HepG2 (cell line): Measurements from ENCODE around the gene HNRNPM. TPM values are rescaled to one million over a fixed set of nuclear protein-coding genes. Genes with fewer than 3 reads are reported as not detected.
A peak's percentile ranks its signal among the peaks of the same experiment; 100 is the strongest.

Source experiments
- ATF7-NPFF ChIP-seq: sonication (generic); formaldehyde crosslinking; IDR thresholded peaks from 2 replicates; pipeline ENCODE4 v1.8.1; 2023; ENCODE audit warnings: mild to moderate bottlenecking, low read depth, missing genetic modification reagents, moderate library complexity
- CCDC6 ChIP-seq: sonication (generic); formaldehyde crosslinking; IDR thresholded peaks from 2 replicates; pipeline ENCODE4 v1.8.1; 2022; ENCODE audit warnings: mild to moderate bottlenecking, missing genetic modification reagents, moderate library complexity
- CSRNP1 ChIP-seq: sonication (generic); formaldehyde crosslinking; IDR thresholded peaks from 2 replicates; pipeline ENCODE4 v1.8.1; 2023; ENCODE audit warnings: mild to moderate bottlenecking, missing genetic modification reagents
- HNF1B ChIP-seq: sonication (generic); formaldehyde crosslinking; IDR thresholded peaks from 2 replicates; pipeline ENCODE4 v1.5.1; 2020; ENCODE audit warnings: mild to moderate bottlenecking, moderate library complexity, missing genetic modification reagents
- KLF13 ChIP-seq: sonication (generic); formaldehyde crosslinking; IDR thresholded peaks from 2 replicates; pipeline ENCODE4 v1.4.0; 2020; ENCODE audit warnings: mild to moderate bottlenecking, missing genetic modification reagents
- MXD1 ChIP-seq: sonication (generic); formaldehyde crosslinking; IDR thresholded peaks from 2 replicates; pipeline ENCODE4 v1.4.0; 2020; ENCODE audit warnings: mild to moderate bottlenecking, missing genetic modification reagents
- NFAT5 ChIP-seq: sonication (generic); formaldehyde crosslinking; IDR thresholded peaks from 2 replicates; pipeline ENCODE4 v1.4.0; 2020; ENCODE audit warnings: missing genetic modification reagents
- PHF21A ChIP-seq: sonication (generic); formaldehyde crosslinking; IDR thresholded peaks from 2 replicates; pipeline ENCODE4 v1.5.0; 2020; ENCODE audit warnings: mild to moderate bottlenecking, missing genetic modification reagents
- SAP130 ChIP-seq: IDR thresholded peaks from 2 replicates; pipeline ENCODE4 v1.6.1; 2016; ENCODE audit warnings: low read depth
- SMARCC2 ChIP-seq: fragments of 450-650 bp; IDR thresholded peaks from 2 replicates; pipeline ENCODE4 v1.6.1; 2017; ENCODE audit warnings: antibody characterized with exemption, mild to moderate bottlenecking
- U2AF2 ChIP-seq: fragments of 200-400 bp; formaldehyde crosslinking; IDR thresholded peaks from 2 replicates; pipeline ENCODE4 v1.6.1; 2017; ENCODE audit warnings: low read depth, mild to moderate bottlenecking, low read length
- ZFAT ChIP-seq: sonication (generic); formaldehyde crosslinking; conservative IDR thresholded peaks from 2 replicates; pipeline ENCODE4 v1.8.1; 2023; ENCODE audit warnings: missing genetic modification reagents, inconsistent platforms
- ZFP90 ChIP-seq: sonication (generic); formaldehyde crosslinking; IDR thresholded peaks from 2 replicates; pipeline ENCODE4 v1.8.0; 2022; ENCODE audit warnings: missing genetic modification reagents, mild to moderate bottlenecking, inconsistent platforms, borderline replicate concordance
- ZNF138 ChIP-seq: sonication (generic); formaldehyde crosslinking; IDR thresholded peaks from 2 replicates; pipeline ENCODE4 v1.5.0; 2020; ENCODE audit warnings: mild to moderate bottlenecking, low read depth, missing genetic modification reagents
- ZNF382 ChIP-seq: sonication (generic); formaldehyde crosslinking; IDR thresholded peaks from 2 replicates; pipeline ENCODE4 v1.5.0; 2020; ENCODE audit warnings: missing genetic modification reagents, mild to moderate bottlenecking, borderline replicate concordance
- ZNF414 ChIP-seq: sonication (generic); formaldehyde crosslinking; IDR thresholded peaks from 2 replicates; pipeline ENCODE4 v1.5.0; 2020; ENCODE audit warnings: missing genetic modification reagents
- ZNF430 ChIP-seq: sonication (generic); formaldehyde crosslinking; IDR thresholded peaks from 2 replicates; pipeline ENCODE4 v1.9.0; 2021; ENCODE audit warnings: mild to moderate bottlenecking, missing genetic modification reagents
- ZNF501 ChIP-seq: sonication (generic); formaldehyde crosslinking; IDR thresholded peaks from 2 replicates; pipeline ENCODE4 v1.5.1; 2020; ENCODE audit warnings: mild to moderate bottlenecking, moderate library complexity, missing genetic modification reagents
- ZNF816 ChIP-seq: sonication (generic); formaldehyde crosslinking; IDR thresholded peaks from 2 replicates; pipeline ENCODE4 v1.8.0; 2022; ENCODE audit warnings: missing genetic modification reagents, mild to moderate bottlenecking, borderline replicate concordance
- polyA plus RNA-seq, 8 experiments: library from polyadenylated mRNA; depleted of rRNA in 3 of 8; stranded (reverse) in 7 of 8; unstranded in 1 of 8; fragments of >200 nt; fragmentation: Illumina TruSeq in 4 of 8; extraction: Trizol in 4 of 8; gene quantifications; 2 replicates each; pipeline versions ENCODE4 v1.2.1 to v1.2.3, GENCODE V29; 2011 to 2016; ENCODE audit warnings: low read depth in 4 of 8, missing spikeins in 1 of 8, mixed read lengths in 1 of 8; ENCODE audit not compliant: insufficient read depth in 1 of 8
- total RNA-seq, 5 experiments: library from RNA; depleted of rRNA; stranded (reverse); fragments of >200 nt; fragmentation: Illumina TruSeq; extraction: Trizol; gene quantifications; 2 replicates each; pipeline ENCODE4 v1.2.3, GENCODE V29; 2016; ENCODE audit warnings: low read depth in 1 of 5

Gene HNRNPM
- total and polyA plus RNA-seq, 2 of the 13 experiments (the other 11 are each of a cell fraction or from before 2014, with no cell fraction given), result 56.7 to 102 TPM

- peak; percentile 40 for TF ChIP-seq ZNF430 (CRISPR knock-in tag)
- peak; percentile 95 for TF ChIP-seq MXD1
- no peak for TF ChIP-seq NFAT5 (CRISPR knock-in tag)
- peak; percentile 96 for TF ChIP-seq ZFAT
- peak; percentile 82; the same call in 1 of the 2 replicates for TF ChIP-seq ZNF501 (CRISPR knock-in tag)
- 0 out of 2 replicates have a peak, but pooled peaks have one; percentile 65 for TF ChIP-seq ZNF816 (CRISPR knock-in tag)
- TF ChIP-seq ZNF414 (CRISPR knock-in tag), result 0 out of 2 replicates have a peak, but pooled peaks have one; percentile 50
- TF ChIP-seq U2AF2, result no peak
- peak; percentile 75; the same call in 1 of the 2 replicates for TF ChIP-seq CCDC6
- no peak for TF ChIP-seq ZNF382
- no peak for TF ChIP-seq SMARCC2
- TF ChIP-seq PHF21A (CRISPR knock-in tag), result peak; percentile 60
- TF ChIP-seq ZNF138 (CRISPR knock-in tag), result no peak
- peak; percentile 69; the same call in 1 of the 2 replicates for TF ChIP-seq ATF7-NPFF (CRISPR knock-in tag)
- peak; percentile 75 for TF ChIP-seq SAP130 (CRISPR knock-in tag)
- peak; percentile 56 for TF ChIP-seq ZFP90 (CRISPR knock-in tag)
- peak; percentile 59 for TF ChIP-seq CSRNP1 (CRISPR knock-in tag)
- TF ChIP-seq KLF13 (CRISPR knock-in tag), result peak; percentile 54; the same call in 1 of the 2 replicates
- TF ChIP-seq HNF1B (CRISPR knock-in tag), result 0 out of 2 replicates have a peak, but pooled peaks have one; percentile 58
These were observed 61.1 kb downstream of the HNRNPM start (continued) for GRCh38 chr19:8505680-8506401.
